ENCODE results near the gene CELA2A.
"Not testable (repeated sequence)": the region's sequence is repeated elsewhere in the genome, so short reads cannot be mapped to it uniquely, and the experiment has no call there.

Gene CELA2A

DNA sequence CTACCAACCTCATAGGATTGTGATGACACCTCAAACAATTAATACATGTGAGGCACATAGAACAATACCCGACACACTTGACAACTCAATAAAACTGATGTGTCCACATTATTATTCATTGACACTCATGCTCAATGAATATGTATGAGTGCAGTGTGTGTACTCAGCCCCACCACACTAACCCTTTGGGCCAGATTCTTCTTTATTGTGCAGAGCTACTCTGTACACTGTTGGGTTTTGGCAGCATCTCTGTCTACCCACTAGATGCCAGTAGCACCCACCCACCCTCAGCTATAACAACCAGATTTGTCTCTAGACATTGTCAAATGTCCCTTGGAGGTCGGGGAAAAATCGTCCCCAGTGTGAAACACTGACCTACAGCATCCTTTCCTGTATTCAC, 57.4 kb downstream of the CELA2A start:
- no peak overlapping the region for H3K4me3 ChIP-seq (ENCODE audit: low read depth, low read length)
- no peak for TF ChIP-seq CTCF (IDR thresholded peaks at IDR 0.05; ENCODE audit: low read depth, low read length)

- not testable (repeated sequence) for H3K4me3 ChIP-seq (ENCODE audit: low read depth, low read length)
Measured at GRCh38 chr1:15514557-15514956, 58.0 kb downstream of the CELA2A start.

DNA sequence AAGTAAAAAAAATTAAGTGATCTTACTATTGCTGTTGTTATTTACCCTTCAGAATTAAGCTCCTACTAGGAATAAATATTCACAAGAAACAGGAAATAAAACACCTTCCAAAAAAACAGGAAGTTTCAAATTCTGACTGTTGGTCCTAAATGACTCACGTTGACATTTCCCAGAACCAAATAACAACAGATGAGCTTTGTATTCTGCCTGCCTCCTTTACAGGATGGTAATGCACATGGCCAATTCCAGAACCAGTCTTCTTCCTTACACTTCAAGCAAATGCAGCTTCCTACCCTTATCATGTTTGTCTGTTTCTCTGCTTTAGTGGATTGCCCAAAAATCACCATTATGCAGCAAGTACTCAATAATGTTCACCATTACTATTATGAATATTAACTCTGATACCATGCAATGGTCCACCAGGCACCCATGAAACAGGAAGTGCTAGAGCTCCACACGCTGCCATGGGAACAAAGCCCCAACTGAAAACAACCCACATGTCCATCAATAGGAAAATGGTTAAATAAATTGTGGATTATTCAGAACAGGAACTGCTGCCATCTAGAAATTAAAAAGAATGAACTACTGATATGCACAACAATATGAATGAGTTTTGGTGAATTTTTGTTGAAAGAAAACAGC, 58.6 kb downstream of the CELA2A start:
- TF ChIP-seq CTCF (IDR thresholded peaks at IDR 0.05; ENCODE audit: low read depth, low read length), result no peak
- no peak overlapping the region for H3K4me3 ChIP-seq (ENCODE audit: low read depth, low read length)

GRCh38 chr1:15519625-15520024, 63.1 kb downstream of the CELA2A start:
- no peak overlapping the region for H3K4me3 ChIP-seq (ENCODE audit: low read depth, low read length)
- TF ChIP-seq CTCF (IDR thresholded peaks at IDR 0.05; ENCODE audit: low read depth, low read length), result no peak

GRCh38 chr1:15521206-15521906, 64.8 kb downstream of the CELA2A start:
- H3K4me3 ChIP-seq (ENCODE audit: low read depth, low read length), result not testable (repeated sequence)

All from WI38 (cell line).